Stimulated activated CD4-positive, alpha-beta T cell treated with anti-CD3 and anti-CD28 coated beads, Interleukin-12 subunit alpha, Interleukin-12 subunit beta, amount 100 ng/mL, for 48 hours (primary cell): Measurements from ENCODE around the gene SLC12A9.
"Not testable (repeated sequence)": the region's sequence is repeated elsewhere in the genome, so short reads cannot be mapped to it uniquely, and the experiment has no call there.

ENCODE experiments used
- DNase-seq, 3 donors: peaks; one replicate each; pipeline ENCODE4 v3.0.0-alpha.2; 2020; ENCODE audit warnings: low read depth in 2 of 3, low spot score in 1 of 3

The SLC12A9 gene

DNA sequence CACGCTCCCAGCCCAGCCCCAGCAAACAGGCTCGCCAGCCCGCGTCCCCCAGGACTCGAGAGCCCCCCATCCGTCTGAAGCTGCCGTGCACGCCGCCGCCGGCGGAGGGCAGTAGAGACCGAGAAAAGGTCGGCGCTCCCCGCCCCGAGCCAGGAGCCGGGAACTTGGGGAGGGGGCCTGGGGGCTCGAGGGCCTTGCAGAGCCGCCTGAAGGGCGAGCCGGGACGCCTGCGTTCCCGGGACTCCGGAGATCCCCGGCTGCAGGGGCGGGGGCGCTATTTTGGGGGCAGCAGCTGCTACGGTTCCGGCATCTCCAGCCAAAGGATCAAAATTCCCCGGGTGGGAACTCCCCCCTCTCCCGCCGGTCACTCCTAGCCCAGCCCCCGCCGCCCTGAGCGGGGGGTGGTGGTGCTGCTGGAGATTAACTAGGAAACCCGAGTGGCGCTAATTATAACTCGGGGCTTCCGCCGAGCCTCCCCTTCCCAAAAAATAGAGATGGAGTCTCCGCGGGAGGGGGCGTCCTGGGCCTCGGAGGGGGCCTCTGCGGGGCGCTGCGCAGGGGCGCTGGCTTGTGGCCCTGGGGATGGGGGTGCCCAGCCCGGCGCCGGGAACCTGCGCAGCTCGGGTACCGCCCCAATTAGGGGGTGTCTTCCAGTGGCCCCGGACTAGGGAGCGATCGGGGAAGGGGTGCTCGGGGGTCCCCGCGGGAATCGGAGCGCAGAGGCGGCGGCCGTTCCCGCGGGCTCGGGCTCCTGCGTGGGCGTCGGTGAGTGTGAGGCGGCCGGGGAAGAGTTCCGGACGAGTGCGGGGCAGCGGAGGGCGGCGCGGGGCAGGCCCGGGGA lies 42.6 kb downstream of the SLC12A9 start:
- DNase-seq: peak in 1 of 3 donors; percentile 45

DNA sequence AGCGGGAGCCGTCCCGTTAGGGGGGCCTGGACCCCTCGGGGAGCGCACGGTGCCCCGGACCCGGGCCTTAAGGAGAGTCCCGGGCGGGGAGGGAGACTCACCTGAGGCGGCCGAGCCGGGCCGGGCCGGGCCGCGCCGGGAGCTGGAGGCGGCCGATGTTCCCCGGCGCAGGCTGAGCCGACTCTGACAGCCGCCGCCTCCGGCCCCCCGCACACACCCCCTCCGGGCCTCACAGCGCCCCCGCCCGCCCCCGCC lies 43.1 kb downstream of the SLC12A9 start, which contains the start of gene ACHE:
ACHE (minus strand) TSS at position 188 of the 255 bp plus-strand sequence. CDS start 1,656 bp downstream, outside the sequence.
- DNase-seq: no peak

GRCh38 chr7:100895956-100896731 lies 43.6 kb downstream of the SLC12A9 start:
- no peak for DNase-seq

GRCh38 chr7:100896732-100897608 lies 44.5 kb downstream of the SLC12A9 start:
- DNase-seq: no peak

- DNase-seq: no peak
Observed at GRCh38 chr7:100897772-100898454, 45.4 kb downstream of the SLC12A9 start.

- DNase-seq: no peak
Observed at GRCh38 chr7:100899432-100899831, 46.9 kb downstream of the SLC12A9 start.

DNA sequence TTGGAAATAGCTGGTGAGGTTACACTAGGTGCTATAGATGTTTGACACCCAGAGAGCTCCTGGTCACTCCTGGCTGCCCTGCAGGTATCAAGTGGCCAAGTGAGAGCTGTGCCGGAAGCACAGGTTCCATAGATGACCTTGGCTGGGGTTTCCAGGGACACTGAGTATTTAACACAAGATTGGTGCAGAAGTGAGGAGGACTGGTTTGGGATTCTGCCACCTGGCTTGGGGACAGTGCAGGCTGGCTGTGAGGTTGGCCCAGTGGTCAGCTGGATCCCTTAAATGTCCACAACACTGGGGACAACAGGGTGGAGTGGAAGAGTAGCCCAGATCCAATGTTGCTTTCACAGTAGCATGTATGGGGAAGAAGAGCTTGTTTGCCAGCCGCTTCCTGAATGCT lies 48.5 kb downstream of the SLC12A9 start:
- DNase-seq: no peak

DNA sequence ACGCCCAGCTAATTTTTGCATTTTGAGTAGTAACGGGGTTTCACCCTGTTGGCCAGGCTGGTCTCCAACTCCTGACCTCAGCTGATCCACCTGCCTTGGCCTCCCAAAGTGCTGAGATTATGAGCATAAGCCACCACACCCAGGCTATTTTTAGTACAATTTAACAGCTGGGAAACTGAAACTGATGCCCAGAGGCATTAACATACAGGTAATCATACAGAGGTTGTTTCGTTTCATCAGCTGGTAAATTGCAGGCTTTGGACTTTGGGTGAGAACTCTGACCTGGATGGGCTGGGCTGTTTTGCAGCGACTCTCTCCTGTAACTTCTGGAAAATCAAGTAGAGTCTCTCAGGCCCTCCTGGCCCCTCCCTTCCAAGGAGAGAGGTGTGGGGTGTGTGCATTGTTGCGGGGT lies 49.4 kb downstream of the SLC12A9 start:
- DNase-seq: no peak

GRCh38 chr7:100902638-100903037 lies 50.1 kb downstream of the SLC12A9 start:
- no peak for DNase-seq

DNA sequence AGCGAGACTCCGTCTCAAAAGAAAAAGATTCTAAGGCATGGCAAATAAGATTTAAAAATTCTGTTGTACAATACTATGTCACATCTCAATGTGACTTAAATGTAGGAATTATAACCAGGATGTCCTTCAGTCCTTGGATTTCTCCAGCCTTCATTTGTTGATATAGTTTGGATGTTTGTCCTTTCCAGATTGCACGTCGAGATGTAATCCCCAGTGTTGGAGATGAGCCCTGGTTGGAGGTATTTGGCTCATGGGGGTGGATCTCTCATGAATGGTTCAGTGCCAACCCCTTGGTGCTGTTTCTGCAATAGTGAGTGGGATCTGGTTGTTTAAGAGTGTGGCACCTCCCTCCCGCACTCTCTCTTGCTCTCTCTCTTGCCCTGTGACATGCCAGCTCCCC lies 56.0 kb downstream of the SLC12A9 start:
- DNase-seq: no peak

GRCh38 chr7:100910443-100910842 lies 57.9 kb downstream of the SLC12A9 start:
- not testable (repeated sequence) for DNase-seq

GRCh38 chr7:100911484-100911883 lies 59.0 kb downstream of the SLC12A9 start:
- DNase-seq: no peak

DNA sequence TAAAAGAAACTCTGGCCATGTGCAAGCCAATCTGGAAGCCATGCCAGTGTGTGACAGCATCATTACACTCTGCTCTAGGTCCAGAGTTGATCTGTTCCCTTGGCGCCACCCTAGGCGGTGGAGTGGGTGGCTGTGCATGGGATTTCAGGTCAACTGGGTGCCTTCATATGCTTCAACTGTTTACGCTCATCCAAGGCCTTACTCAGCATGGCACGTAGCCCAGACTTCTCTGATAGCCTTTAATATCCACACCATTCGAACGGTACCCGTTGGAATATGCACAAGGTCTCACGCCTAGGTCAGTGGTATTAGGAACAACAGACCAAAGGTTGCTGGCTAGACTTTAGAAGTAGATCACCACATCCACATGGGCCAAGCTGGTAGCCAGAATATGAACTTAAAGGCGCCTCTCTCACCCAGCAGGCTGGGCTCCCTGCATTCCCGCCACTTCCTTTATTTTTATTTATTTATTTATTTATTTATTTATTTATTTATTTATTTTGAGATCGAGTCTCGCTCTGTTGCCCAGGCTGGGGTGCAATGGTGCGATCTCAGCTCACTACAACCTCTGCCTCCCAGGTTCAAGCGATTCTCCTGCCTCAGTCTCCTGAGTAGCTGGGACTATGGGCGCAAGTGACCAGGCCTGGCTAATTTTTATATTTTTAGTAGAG lies 61.8 kb downstream of the SLC12A9 start:
- no peak for DNase-seq

DNA sequence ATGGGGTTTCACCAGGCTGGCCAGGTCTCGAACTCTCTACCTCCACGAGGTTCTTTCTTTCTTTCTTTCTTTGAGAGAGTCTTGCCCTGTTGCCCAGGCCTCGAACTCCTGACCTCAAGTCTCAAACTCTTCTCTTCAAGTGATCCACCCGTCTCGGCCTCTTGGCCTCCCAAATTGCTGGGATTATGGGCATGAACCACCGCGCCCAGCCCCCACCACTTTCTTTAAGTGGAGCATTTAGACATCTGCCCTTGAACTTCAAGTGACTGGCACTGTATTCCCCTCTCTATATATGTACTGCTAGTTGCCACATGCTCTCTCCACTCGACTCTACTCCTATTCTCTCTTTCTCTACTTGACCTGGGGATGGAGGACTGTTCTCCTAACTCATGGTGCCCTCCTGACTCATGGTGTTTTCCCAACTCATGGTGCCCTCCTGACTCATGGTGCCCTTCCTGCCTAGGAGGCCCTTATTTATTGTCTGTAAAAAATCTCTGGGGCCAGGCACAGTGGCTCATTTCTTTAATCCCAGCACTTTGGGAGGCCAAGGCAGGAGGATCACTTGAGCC lies 62.5 kb downstream of the SLC12A9 start:
- DNase-seq: no peak
